GM23338 (cell line): ENCODE results near the gene GRIK4.

Experiments
- CREB1 ChIP-seq: fragments of 250-450 bp; sonication (Bioruptor Pico); IDR thresholded peaks from 2 replicates; pipeline ENCODE4 v1.5.0; 2020; ENCODE audit warnings: low read depth, mild to moderate bottlenecking, moderate library complexity
- CTCF ChIP-seq, 2 experiments: fragments of 200-600 bp in 1 of 2; sonication (generic) in 1 of 2; conservative IDR thresholded peaks; 2 replicates each; pipeline versions ENCODE4 v1.5.1 to v1.6.1; 2016 to 2017; ENCODE audit warnings: antibody characterized with exemption in 2 of 2, low read depth in 2 of 2, mild to moderate bottlenecking in 2 of 2, moderate library complexity in 1 of 2
- ETS1 ChIP-seq: IDR thresholded peaks from 2 replicates; pipeline ENCODE4 v1.6.1; 2016; ENCODE audit warnings: antibody characterized with exemption
- EZH2 ChIP-seq: fragments of 200-600 bp; sonication (generic); IDR thresholded peaks from one replicate; pipeline ENCODE4 v1.8.0; 2017; ENCODE audit warnings: antibody characterized with exemption, mild to moderate bottlenecking, low read depth; ENCODE audit not compliant: unreplicated experiment
- EZH2phosphoT487 ChIP-seq: fragments of 200-600 bp; sonication (generic); IDR thresholded peaks from one replicate; pipeline ENCODE4 v1.8.1; 2018; ENCODE audit warnings: antibody characterized with exemption; ENCODE audit not compliant: unreplicated experiment
- JUNB ChIP-seq: IDR thresholded peaks from one replicate; pipeline ENCODE4 v1.6.1; 2016; ENCODE audit warnings: antibody characterized with exemption; ENCODE audit not compliant: unreplicated experiment
- NANOG ChIP-seq: IDR thresholded peaks from 2 replicates; pipeline ENCODE4 v1.6.1; 2016; ENCODE audit warnings: antibody characterized with exemption, borderline replicate concordance
- POLR2AphosphoS5 ChIP-seq: IDR thresholded peaks from 2 replicates; pipeline ENCODE4 v1.6.1; 2016; ENCODE audit warnings: antibody characterized with exemption, low read depth
- REST ChIP-seq: IDR thresholded peaks from one replicate; pipeline ENCODE4 v1.6.1; 2018; ENCODE audit warnings: antibody characterized with exemption; ENCODE audit not compliant: unreplicated experiment
- ZNF114 ChIP-seq: fragments of 250-450 bp; sonication (Bioruptor Pico); IDR thresholded peaks from 2 replicates; pipeline ENCODE4 v1.5.0; 2020; ENCODE audit warnings: mild to moderate bottlenecking, moderate library complexity
- ZNF331 ChIP-seq: fragments of 250-450 bp; sonication (Bioruptor Pico); IDR thresholded peaks from 2 replicates; pipeline ENCODE4 v1.5.0; 2020; ENCODE audit warnings: low read depth, mild to moderate bottlenecking, moderate library complexity
- ZNF462 ChIP-seq: fragments of 250-450 bp; sonication (Bioruptor Pico); IDR thresholded peaks from 2 replicates; pipeline ENCODE4 v1.5.0; 2020; ENCODE audit warnings: mild to moderate bottlenecking, moderate library complexity

GRCh38 chr11:120499859-120500258 lies 11.7 kb upstream of the GRIK4 start:
- TF ChIP-seq CTCF (conservative IDR thresholded peaks at IDR 0.05; ENCODE audit: low read depth in 2 of 2), result no peak
- no peak for TF ChIP-seq REST
- no peak for TF ChIP-seq EZH2phosphoT487
- TF ChIP-seq POLR2AphosphoS5, result no peak
- TF ChIP-seq NANOG, result no peak
- TF ChIP-seq EZH2, result no peak
- TF ChIP-seq ETS1, result no peak
- no peak for TF ChIP-seq ZNF331 (CRISPR knock-in tag)
- no peak for TF ChIP-seq JUNB
- no peak for TF ChIP-seq ZNF114 (CRISPR knock-in tag)
- TF ChIP-seq ZNF462, result no peak
- no peak for TF ChIP-seq CREB1 (CRISPR knock-in tag)
